PC-3 (cell line): ENCODE results near the gene TNFSF11.

ENCODE experiments used
- EZH2 ChIP-seq: fragments of 300-600 bp; sonication (generic); IDR thresholded peaks from one replicate; pipeline ENCODE4 v1.6.1; 2017; ENCODE audit warnings: antibody characterized with exemption, mild to moderate bottlenecking, low read length; ENCODE audit not compliant: unreplicated experiment
- TF ChIP-seq, protein P1 (sequence below): fragments of 300-600 bp; sonication (generic); conservative IDR thresholded peaks from 2 replicates; pipeline ENCODE4 v1.5.1; 2017; ENCODE audit warnings: antibody characterized with exemption, low read depth, mild to moderate bottlenecking, low read length

DNA sequence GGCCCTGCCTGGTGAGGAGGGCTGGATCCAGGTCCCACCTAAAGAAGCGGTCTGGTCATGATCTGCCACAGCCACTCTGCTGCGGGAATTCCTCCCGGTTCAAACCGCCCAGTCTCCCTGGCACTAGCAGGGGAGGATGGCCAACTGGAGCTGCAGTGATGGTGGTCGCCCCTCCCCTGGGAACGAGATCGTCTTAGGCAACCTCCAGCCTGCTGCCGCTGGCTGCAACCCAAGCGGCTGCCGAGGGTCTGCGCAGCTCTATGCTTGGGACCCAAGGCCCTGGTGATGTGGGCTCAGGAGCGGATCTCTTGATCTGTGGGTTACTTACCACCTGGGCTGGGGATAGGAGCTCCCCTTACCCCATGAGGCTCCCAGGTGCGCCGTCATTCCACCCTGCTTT lies 69.1 kb downstream of the TNFSF11 start:
- no peak for TF ChIP-seq EZH2
- TF ChIP-seq, protein P1, sequence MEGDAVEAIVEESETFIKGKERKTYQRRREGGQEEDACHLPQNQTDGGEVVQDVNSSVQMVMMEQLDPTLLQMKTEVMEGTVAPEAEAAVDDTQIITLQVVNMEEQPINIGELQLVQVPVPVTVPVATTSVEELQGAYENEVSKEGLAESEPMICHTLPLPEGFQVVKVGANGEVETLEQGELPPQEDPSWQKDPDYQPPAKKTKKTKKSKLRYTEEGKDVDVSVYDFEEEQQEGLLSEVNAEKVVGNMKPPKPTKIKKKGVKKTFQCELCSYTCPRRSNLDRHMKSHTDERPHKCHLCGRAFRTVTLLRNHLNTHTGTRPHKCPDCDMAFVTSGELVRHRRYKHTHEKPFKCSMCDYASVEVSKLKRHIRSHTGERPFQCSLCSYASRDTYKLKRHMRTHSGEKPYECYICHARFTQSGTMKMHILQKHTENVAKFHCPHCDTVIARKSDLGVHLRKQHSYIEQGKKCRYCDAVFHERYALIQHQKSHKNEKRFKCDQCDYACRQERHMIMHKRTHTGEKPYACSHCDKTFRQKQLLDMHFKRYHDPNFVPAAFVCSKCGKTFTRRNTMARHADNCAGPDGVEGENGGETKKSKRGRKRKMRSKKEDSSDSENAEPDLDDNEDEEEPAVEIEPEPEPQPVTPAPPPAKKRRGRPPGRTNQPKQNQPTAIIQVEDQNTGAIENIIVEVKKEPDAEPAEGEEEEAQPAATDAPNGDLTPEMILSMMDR: no peak
